Putamen (tissue), 1 donor: Measurements from ENCODE around the gene SLC26A8.
"Not testable (repeated sequence)": the region's sequence is repeated elsewhere in the genome, so short reads cannot be mapped to it uniquely, and the experiment has no call there.

Source experiments
- DNase-seq: peaks from one replicate; pipeline ENCODE4 v3.0.0-alpha.2; 2016; ENCODE audit warnings: low spot score

The SLC26A8 gene

GRCh38 chr6:36050947-36051710, 26.7 kb upstream of the SLC26A8 start:
- peak; percentile 70 for DNase-seq

- DNase-seq, result no peak
These were observed 25.9 kb upstream of the SLC26A8 start for GRCh38 chr6:36050305-36050704.

GRCh38 chr6:36049582-36049981, 25.1 kb upstream of the SLC26A8 start:
- DNase-seq, result no peak

GRCh38 chr6:36042618-36043260, 18.3 kb upstream of the SLC26A8 start:
- no peak for DNase-seq

- DNase-seq, result no peak
These were observed 16.5 kb upstream of the SLC26A8 start for GRCh38 chr6:36040958-36041357.

GRCh38 chr6:36039112-36039511, 14.7 kb upstream of the SLC26A8 start:
- no peak for DNase-seq

- DNase-seq, result no peak
These were observed 13.9 kb upstream of the SLC26A8 start for GRCh38 chr6:36038120-36038876.

GRCh38 chr6:36035225-36035624, 10.8 kb upstream of the SLC26A8 start:
- DNase-seq, result no peak

GRCh38 chr6:36034441-36034840, 10.0 kb upstream of the SLC26A8 start:
- no peak for DNase-seq

GRCh38 chr6:36033935-36034334, 9.5 kb upstream of the SLC26A8 start:
- peak; percentile 49 for DNase-seq

GRCh38 chr6:36033144-36033543, 8.7 kb upstream of the SLC26A8 start:
- DNase-seq, result not testable (repeated sequence)

- DNase-seq, result no peak
These were observed 7.8 kb upstream of the SLC26A8 start for GRCh38 chr6:36032261-36032660.

- DNase-seq, result no peak
These were observed 5.0 kb upstream of the SLC26A8 start for GRCh38 chr6:36029464-36029863.

GRCh38 chr6:36028877-36029324, 4.5 kb upstream of the SLC26A8 start:
- DNase-seq, result peak; percentile 36

GRCh38 chr6:36028088-36028876, 3.8 kb upstream of the SLC26A8 start:
- peak; percentile 42 for DNase-seq

GRCh38 chr6:36027501-36028087, 3.2 kb upstream of the SLC26A8 start, which contains the start of gene MAPK14:
MAPK14 (plus strand) TSS chr6:36027808; CDS start chr6:36028158, 350 bp downstream.
- DNase-seq, result peak; percentile 99

GRCh38 chr6:36025932-36026327, 1.5 kb upstream of the SLC26A8 start:
- no peak for DNase-seq

- no peak for DNase-seq
These were observed 955 bp upstream of the SLC26A8 start for GRCh38 chr6:36025260-36025931.

- no peak for DNase-seq
These were observed 4.3 kb downstream of the SLC26A8 start for GRCh38 chr6:36020154-36020553.

GRCh38 chr6:36019167-36019566, 5.3 kb downstream of the SLC26A8 start:
- no peak for DNase-seq

- no peak for DNase-seq
These were observed 6.1 kb downstream of the SLC26A8 start for GRCh38 chr6:36018339-36018738.
